ENCODE measurements around the gene RAB39A. TPM values are rescaled to one million over a fixed set of nuclear protein-coding genes. Genes with fewer than 3 reads are reported as not detected.
"Not testable (repeated sequence)": the region's sequence is repeated elsewhere in the genome, so short reads cannot be mapped to it uniquely, and the experiment has no call there.

RAB39A gene
- total RNA-seq, result not detected in 2 replicates

- DNase-seq (ENCODE audit: low read depth) (peak; percentile 76), FAIRE-seq (no peak)
- no peak for TF ChIP-seq CTCF (IDR thresholded peaks at IDR 0.05; ENCODE audit: insufficient read depth, low read length, severe bottlenecking)
- Histone ChIP-seq H3K27me3 (ENCODE audit: control insufficient read depth, insufficient read depth, low read length) (peaks cover 7% of the 10 kb centered on the region), H3K36me3 (ENCODE audit: control insufficient read depth, insufficient read depth, low read length) (no peaks in the 10 kb centered on the region), H3K4me3 (ENCODE audit: low read depth, low read length) (no peak within 1 kb of the TSS)
These were observed at the start of gene RAB39A for GRCh38 chr11:107928046-107928766. Gene RAB39A, plus strand, starts transcription at chr11:107928448. Its CDS starts 121 bp downstream, at chr11:107928569.

- DNase-seq (ENCODE audit: low read depth), result peak; percentile 33
- not testable (repeated sequence) for FAIRE-seq; H3K27me3 ChIP-seq (ENCODE audit: control insufficient read depth, insufficient read depth, low read length); H3K4me3 ChIP-seq (ENCODE audit: low read depth, low read length); H3K36me3 ChIP-seq (ENCODE audit: control insufficient read depth, insufficient read depth, low read length)
These were observed 46.8 kb upstream of the RAB39A start for GRCh38 chr11:107881471-107881870.

GRCh38 chr11:107882095-107882820 lies 46.0 kb upstream of the RAB39A start:
- Histone ChIP-seq H3K27me3 (ENCODE audit: control insufficient read depth, insufficient read depth, low read length) (no peaks in the 10 kb centered on the region), H3K4me3 (ENCODE audit: low read depth, low read length) (no peak overlapping the region), H3K36me3 (ENCODE audit: control insufficient read depth, insufficient read depth, low read length) (no peaks in the 10 kb centered on the region)
- FAIRE-seq (peak; percentile 85), DNase-seq (ENCODE audit: low read depth) (peak; percentile 20)
- no peak for TF ChIP-seq CTCF (IDR thresholded peaks at IDR 0.05; ENCODE audit: insufficient read depth, low read length, severe bottlenecking)

GRCh38 chr11:107898270-107898669 lies 30.0 kb upstream of the RAB39A start:
- peak; percentile 55 for TF ChIP-seq CTCF (IDR thresholded peaks at IDR 0.05; ENCODE audit: insufficient read depth, low read length, severe bottlenecking)
- peak; percentile 61 for DNase-seq (ENCODE audit: low read depth)
- FAIRE-seq, result no peak
- H3K36me3 ChIP-seq (ENCODE audit: control insufficient read depth, insufficient read depth, low read length), result no peaks in the 10 kb centered on the region
- no peak overlapping the region for H3K4me3 ChIP-seq (ENCODE audit: low read depth, low read length)
- no peaks in the 10 kb centered on the region for H3K27me3 ChIP-seq (ENCODE audit: control insufficient read depth, insufficient read depth, low read length)

- FAIRE-seq, result no peak
- no peak for DNase-seq (ENCODE audit: low read depth)
- H3K4me3 ChIP-seq (ENCODE audit: low read depth, low read length), result no peak overlapping the region
- no peaks in the 10 kb centered on the region for H3K27me3 ChIP-seq (ENCODE audit: control insufficient read depth, insufficient read depth, low read length)
- TF ChIP-seq CTCF (IDR thresholded peaks at IDR 0.05; ENCODE audit: insufficient read depth, low read length, severe bottlenecking), result no peak
- no peaks in the 10 kb centered on the region for H3K36me3 ChIP-seq (ENCODE audit: control insufficient read depth, insufficient read depth, low read length)
These were observed 20.0 kb upstream of the RAB39A start for GRCh38 chr11:107908211-107908610.

- DNase-seq (ENCODE audit: low read depth); H3K36me3 ChIP-seq (ENCODE audit: control insufficient read depth, insufficient read depth, low read length); FAIRE-seq; H3K27me3 ChIP-seq (ENCODE audit: control insufficient read depth, insufficient read depth, low read length); H3K4me3 ChIP-seq (ENCODE audit: low read depth, low read length): not testable (repeated sequence)
These were observed 15.8 kb upstream of the RAB39A start for GRCh38 chr11:107912415-107912814.
